ENCODE results near the gene SPTBN1. TPM values are rescaled to one million over a fixed set of nuclear protein-coding genes. Genes with fewer than 3 reads are reported as not detected.

The SPTBN1 gene
- total RNA-seq, 2 donors from 2014 or later, result 415 to 524 TPM

- TF ChIP-seq, protein P1, sequence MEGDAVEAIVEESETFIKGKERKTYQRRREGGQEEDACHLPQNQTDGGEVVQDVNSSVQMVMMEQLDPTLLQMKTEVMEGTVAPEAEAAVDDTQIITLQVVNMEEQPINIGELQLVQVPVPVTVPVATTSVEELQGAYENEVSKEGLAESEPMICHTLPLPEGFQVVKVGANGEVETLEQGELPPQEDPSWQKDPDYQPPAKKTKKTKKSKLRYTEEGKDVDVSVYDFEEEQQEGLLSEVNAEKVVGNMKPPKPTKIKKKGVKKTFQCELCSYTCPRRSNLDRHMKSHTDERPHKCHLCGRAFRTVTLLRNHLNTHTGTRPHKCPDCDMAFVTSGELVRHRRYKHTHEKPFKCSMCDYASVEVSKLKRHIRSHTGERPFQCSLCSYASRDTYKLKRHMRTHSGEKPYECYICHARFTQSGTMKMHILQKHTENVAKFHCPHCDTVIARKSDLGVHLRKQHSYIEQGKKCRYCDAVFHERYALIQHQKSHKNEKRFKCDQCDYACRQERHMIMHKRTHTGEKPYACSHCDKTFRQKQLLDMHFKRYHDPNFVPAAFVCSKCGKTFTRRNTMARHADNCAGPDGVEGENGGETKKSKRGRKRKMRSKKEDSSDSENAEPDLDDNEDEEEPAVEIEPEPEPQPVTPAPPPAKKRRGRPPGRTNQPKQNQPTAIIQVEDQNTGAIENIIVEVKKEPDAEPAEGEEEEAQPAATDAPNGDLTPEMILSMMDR (IDR thresholded peaks at IDR 0.05), result no peak
- DNase-seq (ENCODE audit: low spot score) (no peak), ATAC-seq (ENCODE audit: insufficient number of reproducible peaks, low FRiP score, low read depth) (no peak)
- Histone ChIP-seq H3K9me3 (no peaks in the 10 kb centered on the region), H3K4me1 (ENCODE audit: control insufficient read depth in 1 of 2, low read depth in 2 of 2) (peaks cover 49 to 83% of the 10 kb centered on the region in 2 donors), H3K27me3 (replicated peaks; ENCODE audit: insufficient read depth) (no peaks in the 10 kb centered on the region), H3K4me3 (no peak overlapping the region), H3K27ac (peak overlapping the region; percentile 46 to 60), H3K36me3 (no peaks in the 10 kb centered on the region)
Measured at GRCh38 chr2:54469484-54470053, 13.4 kb downstream of the SPTBN1 start.

GRCh38 chr2:54470266-54470938 lies 14.3 kb downstream of the SPTBN1 start:
- H3K27ac ChIP-seq, result peak overlapping the region; percentile 46 to 60
- no peaks in the 10 kb centered on the region for H3K9me3 ChIP-seq
- no peaks in the 10 kb centered on the region for H3K27me3 ChIP-seq (replicated peaks; ENCODE audit: insufficient read depth)
- TF ChIP-seq, protein P1 (IDR thresholded peaks at IDR 0.05), result no peak
- DNase-seq (ENCODE audit: low spot score) (no peak), ATAC-seq (ENCODE audit: insufficient number of reproducible peaks, low FRiP score, low read depth) (no peak)
- no peaks in the 10 kb centered on the region for H3K36me3 ChIP-seq
- H3K4me3 ChIP-seq, result no peak overlapping the region
- peaks cover 42 to 79% of the 10 kb centered on the region in 2 donors for H3K4me1 ChIP-seq (ENCODE audit: control insufficient read depth in 1 of 2, low read depth in 2 of 2)

DNA sequence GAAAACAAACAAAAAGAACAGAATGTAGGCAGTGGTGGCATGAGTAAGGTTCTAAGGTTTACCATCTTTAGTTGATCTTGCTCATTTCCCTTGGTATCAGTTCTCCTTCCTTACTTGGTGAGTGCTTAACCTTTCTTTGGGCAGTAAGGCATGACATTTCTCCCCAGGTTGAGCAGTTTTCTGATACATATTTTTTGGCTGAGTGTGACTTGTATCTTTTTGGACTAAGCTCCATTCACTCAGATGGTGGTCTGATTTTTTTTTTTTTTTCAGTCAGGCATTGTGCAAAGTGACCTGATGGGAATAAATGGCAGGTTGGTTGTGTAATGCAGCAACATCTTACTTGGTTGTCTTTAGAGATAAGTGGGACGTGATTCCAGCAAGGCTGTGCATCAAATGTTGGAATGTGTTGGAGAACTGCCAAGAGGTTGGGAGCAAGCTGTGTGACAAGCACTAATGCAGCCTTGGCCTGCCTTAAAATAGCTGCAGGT lies 15.1 kb downstream of the SPTBN1 start:
- DNase-seq (ENCODE audit: low spot score) (no peak), ATAC-seq (ENCODE audit: insufficient number of reproducible peaks, low FRiP score, low read depth) (no peak)
- TF ChIP-seq, protein P1 (IDR thresholded peaks at IDR 0.05), result no peak
- no peaks in the 10 kb centered on the region for H3K36me3 ChIP-seq
- H3K4me3 ChIP-seq, result no peak overlapping the region
- peaks cover 37 to 80% of the 10 kb centered on the region in 2 donors for H3K4me1 ChIP-seq (ENCODE audit: control insufficient read depth in 1 of 2, low read depth in 2 of 2)
- no peaks in the 10 kb centered on the region for H3K9me3 ChIP-seq
- no peaks in the 10 kb centered on the region for H3K27me3 ChIP-seq (replicated peaks; ENCODE audit: insufficient read depth)
- H3K27ac ChIP-seq, result peak overlapping the region; percentile 46 to 60

- TF ChIP-seq, protein P1 (IDR thresholded peaks at IDR 0.05), result no peak
- Histone ChIP-seq H3K27me3 (replicated peaks; ENCODE audit: insufficient read depth) (no peaks in the 10 kb centered on the region), H3K4me3 (no peak overlapping the region), H3K9me3 (no peaks in the 10 kb centered on the region), H3K27ac (peak overlapping the region in 1 of 2 donors; percentile 11), H3K36me3 (no peaks in the 10 kb centered on the region), H3K4me1 (ENCODE audit: control insufficient read depth in 1 of 2, low read depth in 2 of 2) (peaks cover 30 to 85% of the 10 kb centered on the region in 2 donors)
- ATAC-seq (ENCODE audit: insufficient number of reproducible peaks, low FRiP score, low read depth), result no peak
- DNase-seq (ENCODE audit: low spot score), result no peak
Measured at GRCh38 chr2:54473851-54474250, 17.7 kb downstream of the SPTBN1 start.

- Histone ChIP-seq H3K27ac (no peak overlapping the region), H3K27me3 (replicated peaks; ENCODE audit: insufficient read depth) (no peaks in the 10 kb centered on the region), H3K9me3 (no peaks in the 10 kb centered on the region), H3K4me3 (no peak overlapping the region), H3K4me1 (ENCODE audit: control insufficient read depth in 1 of 2, low read depth in 2 of 2) (peaks cover 22 to 83% of the 10 kb centered on the region in 2 donors), H3K36me3 (no peaks in the 10 kb centered on the region)
- DNase-seq (ENCODE audit: low spot score) (no peak), ATAC-seq (ENCODE audit: insufficient number of reproducible peaks, low FRiP score, low read depth) (no peak)
- TF ChIP-seq, protein P1 (IDR thresholded peaks at IDR 0.05), result no peak
Measured at GRCh38 chr2:54475285-54475684, 19.2 kb downstream of the SPTBN1 start.
